22Rv1 (cell line): Measurements from ENCODE around the gene ARHGEF17.

Experiments used
- H3K27ac ChIP-seq: fragments of 450-650 bp; 2 replicates; pipeline ENCODE4 v1.5.1; 2017
- ZFX ChIP-seq: fragments of 450-650 bp; IDR thresholded peaks from 2 replicates; pipeline ENCODE4 v1.6.1; 2017; ENCODE audit warnings: antibody characterized with exemption, borderline replicate concordance
- TF ChIP-seq, protein P1 (sequence below): fragments of 450-650 bp; IDR thresholded peaks from 2 replicates; pipeline ENCODE4 v1.5.1; 2017; ENCODE audit warnings: mild to moderate bottlenecking

Gene ARHGEF17

DNA sequence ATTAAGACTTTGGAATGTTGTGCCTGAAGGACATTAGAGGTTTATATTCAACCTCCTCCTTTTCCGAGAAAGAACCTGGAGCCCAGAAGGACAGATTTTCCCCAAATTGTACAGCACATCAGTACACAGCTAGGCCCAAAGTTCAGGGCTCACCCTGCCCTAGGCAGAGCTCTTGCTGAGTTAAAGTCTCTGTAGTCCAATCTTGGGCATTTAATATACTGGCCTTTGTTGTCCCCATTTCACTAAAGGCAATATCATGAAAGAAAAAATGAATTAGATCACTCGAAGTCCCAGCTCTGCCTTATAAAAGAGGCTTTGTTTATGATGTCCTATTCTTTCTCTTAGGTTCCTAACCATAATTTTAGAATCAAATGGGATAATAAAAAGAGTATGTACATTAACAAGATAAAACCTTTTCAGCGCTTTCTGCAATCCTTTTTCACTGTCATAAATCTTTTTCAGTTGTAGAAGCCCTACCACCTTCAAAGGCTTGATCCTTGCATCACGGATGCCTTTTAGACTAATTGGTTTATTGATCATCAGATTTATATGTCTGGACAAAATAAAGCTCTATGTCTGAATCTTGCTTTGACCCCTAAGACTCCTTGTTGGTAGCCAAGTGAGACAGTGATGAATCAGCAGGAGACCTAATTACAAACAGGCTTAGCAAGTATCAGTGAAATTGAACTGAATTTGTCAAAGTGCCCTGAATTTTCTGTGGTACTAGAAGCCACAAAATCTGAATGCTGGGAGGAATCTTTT, 108.0 kb downstream of the ARHGEF17 start:
- H3K27ac ChIP-seq = no peak overlapping the region
- TF ChIP-seq, protein P1, sequence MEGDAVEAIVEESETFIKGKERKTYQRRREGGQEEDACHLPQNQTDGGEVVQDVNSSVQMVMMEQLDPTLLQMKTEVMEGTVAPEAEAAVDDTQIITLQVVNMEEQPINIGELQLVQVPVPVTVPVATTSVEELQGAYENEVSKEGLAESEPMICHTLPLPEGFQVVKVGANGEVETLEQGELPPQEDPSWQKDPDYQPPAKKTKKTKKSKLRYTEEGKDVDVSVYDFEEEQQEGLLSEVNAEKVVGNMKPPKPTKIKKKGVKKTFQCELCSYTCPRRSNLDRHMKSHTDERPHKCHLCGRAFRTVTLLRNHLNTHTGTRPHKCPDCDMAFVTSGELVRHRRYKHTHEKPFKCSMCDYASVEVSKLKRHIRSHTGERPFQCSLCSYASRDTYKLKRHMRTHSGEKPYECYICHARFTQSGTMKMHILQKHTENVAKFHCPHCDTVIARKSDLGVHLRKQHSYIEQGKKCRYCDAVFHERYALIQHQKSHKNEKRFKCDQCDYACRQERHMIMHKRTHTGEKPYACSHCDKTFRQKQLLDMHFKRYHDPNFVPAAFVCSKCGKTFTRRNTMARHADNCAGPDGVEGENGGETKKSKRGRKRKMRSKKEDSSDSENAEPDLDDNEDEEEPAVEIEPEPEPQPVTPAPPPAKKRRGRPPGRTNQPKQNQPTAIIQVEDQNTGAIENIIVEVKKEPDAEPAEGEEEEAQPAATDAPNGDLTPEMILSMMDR = no peak
- no peak for TF ChIP-seq ZFX

DNA sequence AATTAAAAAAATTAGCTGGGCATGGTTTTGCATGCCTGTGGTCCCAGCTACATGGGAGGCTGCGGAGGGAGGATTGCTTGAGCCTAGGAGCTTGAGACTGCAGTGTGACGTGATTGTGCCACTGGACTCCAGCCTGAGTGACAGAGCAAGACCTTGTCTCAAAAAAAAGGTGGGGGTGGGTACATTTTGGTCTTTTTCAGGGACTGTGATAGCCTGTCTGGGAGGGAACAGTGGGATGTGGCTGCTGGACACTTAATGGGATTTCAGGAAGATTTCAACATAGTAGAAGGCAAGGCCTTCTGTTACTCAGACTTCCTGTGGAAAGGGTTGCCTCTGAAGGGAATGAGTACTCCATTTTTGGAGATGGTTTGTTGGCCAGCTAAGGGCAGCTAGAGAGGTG, 108.7 kb downstream of the ARHGEF17 start:
- H3K27ac ChIP-seq = no peak overlapping the region
- TF ChIP-seq, protein P1 = no peak
- no peak for TF ChIP-seq ZFX
